ENCODE results near the gene UQCRC1. TPM values are rescaled to one million over a fixed set of nuclear protein-coding genes. Genes with fewer than 3 reads are reported as not detected.

The UQCRC1 gene
- total RNA-seq, 1 experiment from 2014 or later = 413 TPM

DNA sequence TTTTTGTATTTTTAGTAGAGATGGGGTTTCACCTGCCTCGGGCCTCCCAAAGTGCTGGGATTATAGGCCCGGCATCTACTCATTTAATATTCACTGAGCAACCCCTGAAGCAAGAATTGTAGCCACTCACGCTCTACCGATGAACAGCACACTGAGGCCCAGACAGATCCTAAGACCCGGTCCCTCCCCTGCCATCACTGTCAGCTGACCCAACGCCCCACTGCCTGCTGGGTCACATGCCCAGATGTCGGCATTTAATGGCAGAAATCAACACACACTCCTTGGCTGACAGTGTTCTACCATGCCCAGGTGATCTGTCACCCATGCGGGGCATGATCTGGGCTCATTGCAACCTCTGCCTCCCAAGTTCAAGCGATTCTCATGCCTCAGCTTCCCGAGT is 15.3 kb upstream of the UQCRC1 start:
- BruUV-seq (replicated peaks) = no TSS peak
- Mint-ChIP-seq H3K27ac (ENCODE audit: low read depth, unreplicated experiment) (no peak overlapping the region), H3K27me3 (ENCODE audit: insufficient read depth, unreplicated experiment) (no peaks in the 10 kb centered on the region), H3K4me1 (ENCODE audit: insufficient read depth, unreplicated experiment) (peaks cover 5% of the 10 kb centered on the region), H3K36me3 (ENCODE audit: insufficient read depth, unreplicated experiment) (peaks cover 55% of the 10 kb centered on the region), H3K4me3 (ENCODE audit: unreplicated experiment) (no peak overlapping the region), H3K9me3 (ENCODE audit: unreplicated experiment) (no peaks in the 10 kb centered on the region)
- TF ChIP-seq, protein P1, sequence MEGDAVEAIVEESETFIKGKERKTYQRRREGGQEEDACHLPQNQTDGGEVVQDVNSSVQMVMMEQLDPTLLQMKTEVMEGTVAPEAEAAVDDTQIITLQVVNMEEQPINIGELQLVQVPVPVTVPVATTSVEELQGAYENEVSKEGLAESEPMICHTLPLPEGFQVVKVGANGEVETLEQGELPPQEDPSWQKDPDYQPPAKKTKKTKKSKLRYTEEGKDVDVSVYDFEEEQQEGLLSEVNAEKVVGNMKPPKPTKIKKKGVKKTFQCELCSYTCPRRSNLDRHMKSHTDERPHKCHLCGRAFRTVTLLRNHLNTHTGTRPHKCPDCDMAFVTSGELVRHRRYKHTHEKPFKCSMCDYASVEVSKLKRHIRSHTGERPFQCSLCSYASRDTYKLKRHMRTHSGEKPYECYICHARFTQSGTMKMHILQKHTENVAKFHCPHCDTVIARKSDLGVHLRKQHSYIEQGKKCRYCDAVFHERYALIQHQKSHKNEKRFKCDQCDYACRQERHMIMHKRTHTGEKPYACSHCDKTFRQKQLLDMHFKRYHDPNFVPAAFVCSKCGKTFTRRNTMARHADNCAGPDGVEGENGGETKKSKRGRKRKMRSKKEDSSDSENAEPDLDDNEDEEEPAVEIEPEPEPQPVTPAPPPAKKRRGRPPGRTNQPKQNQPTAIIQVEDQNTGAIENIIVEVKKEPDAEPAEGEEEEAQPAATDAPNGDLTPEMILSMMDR (IDR thresholded peaks at IDR 0.05; ENCODE audit: unreplicated experiment) = no peak
- no peak for DNase-seq (ENCODE audit: unreplicated experiment)
- CTCF ChIA-PET = interaction anchor here (0.6 to 3.8 kb wide), 3 partner anchors 9 to 186 kb away, joined by 3 to 16 read pairs (median 3); partner anchors contain the start of gene SLC26A6
- POLR2A ChIA-PET = interaction anchor here (0.6 to 7.4 kb wide), 8 partner anchors 10 to 68 kb away, joined by 3 to 50 read pairs (median 4); partner anchors contain the start of genes PFKFB4, SLC26A6 and UQCRC1
- intact Hi-C loops (cut with micrococcal nuclease) = no loop called here

DNA sequence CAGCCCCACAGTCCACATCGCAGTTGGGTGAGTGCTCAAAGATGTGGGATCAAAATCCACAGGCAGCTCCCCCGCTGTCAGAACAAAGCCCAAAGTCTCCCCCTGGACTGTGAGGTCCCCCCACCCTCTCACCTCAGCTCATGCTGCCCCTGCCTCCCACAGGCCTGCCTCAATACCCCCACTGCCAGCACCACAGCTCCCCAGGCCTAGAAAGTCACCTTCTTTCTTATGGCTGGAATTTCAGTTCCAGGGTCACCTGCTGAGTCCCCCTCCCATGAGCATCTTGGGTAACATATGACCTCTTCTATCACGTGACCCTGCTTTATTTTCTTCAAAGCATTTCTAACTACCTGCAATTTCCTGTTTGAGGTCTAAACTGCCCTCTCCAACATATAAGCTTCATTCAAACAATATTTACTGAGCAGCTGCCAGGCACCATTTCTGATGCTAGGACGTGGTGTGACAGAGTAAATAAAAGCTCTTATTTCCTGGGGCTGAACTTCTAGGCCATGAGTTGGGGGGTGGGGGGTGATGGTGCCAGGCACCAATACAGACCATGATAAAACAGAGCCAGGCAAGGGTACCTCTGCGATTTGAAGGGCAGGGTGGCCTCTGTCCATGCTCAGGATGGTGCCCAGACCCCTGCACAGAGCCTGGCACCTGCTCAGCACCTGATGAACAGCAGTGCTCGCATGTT is 14.6 kb upstream of the UQCRC1 start:
- H3K27me3 Mint-ChIP-seq (ENCODE audit: insufficient read depth, unreplicated experiment) = no peaks in the 10 kb centered on the region
- H3K4me3 Mint-ChIP-seq (ENCODE audit: unreplicated experiment) = no peak overlapping the region
- no TSS peak for BruUV-seq (replicated peaks)
- no peak overlapping the region for H3K27ac Mint-ChIP-seq (ENCODE audit: low read depth, unreplicated experiment)
- H3K9me3 Mint-ChIP-seq (ENCODE audit: unreplicated experiment) = no peaks in the 10 kb centered on the region
- DNase-seq (ENCODE audit: unreplicated experiment) = no peak
- intact Hi-C loops (cut with micrococcal nuclease) = no loop called here
- H3K36me3 Mint-ChIP-seq (ENCODE audit: insufficient read depth, unreplicated experiment) = peaks cover 47% of the 10 kb centered on the region
- H3K4me1 Mint-ChIP-seq (ENCODE audit: insufficient read depth, unreplicated experiment) = peaks cover 5% of the 10 kb centered on the region
- ChIA-PET CTCF (interaction anchor here (0.6 to 3.8 kb wide), 3 partner anchors 12 to 63 kb away, joined by 4 to 16 read pairs (median 8); partner anchors contain the start of gene SLC26A6), POLR2A (interaction anchor here (0.6 to 7.4 kb wide), 9 partner anchors 11 to 130 kb away, joined by 3 to 50 read pairs (median 3); partner anchors contain the start of gene SLC26A6)
- TF ChIP-seq, protein P1 (IDR thresholded peaks at IDR 0.05; ENCODE audit: unreplicated experiment) = no peak

DNA sequence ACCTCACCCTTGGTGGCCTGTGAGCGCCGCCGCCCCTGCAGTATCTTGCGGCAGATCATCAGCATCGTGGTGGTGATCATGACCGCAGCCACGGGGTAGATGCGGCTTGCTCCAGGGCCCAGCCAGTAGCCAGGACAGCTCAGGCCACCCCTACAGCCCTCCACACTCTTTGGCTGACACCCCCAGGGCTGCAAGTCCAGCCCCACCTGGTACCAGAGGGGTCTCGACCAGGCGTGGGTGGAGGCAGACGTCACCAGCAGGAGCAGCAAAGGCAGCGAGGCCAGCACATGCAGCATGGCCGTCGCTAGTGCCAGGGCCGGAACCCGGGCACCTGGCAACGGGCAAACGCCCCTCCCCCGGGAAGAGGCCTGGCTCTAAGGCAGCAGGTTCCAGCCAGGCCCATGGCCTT is 12.0 kb upstream of the UQCRC1 start, which contains the start of gene TMEM89:
Gene TMEM89 (minus strand): TSS at position 309 of the 409 bp plus-strand sequence. CDS start 13 bp downstream, at position 296.
- H3K9me3 Mint-ChIP-seq (ENCODE audit: unreplicated experiment) = no peaks in the 10 kb centered on the region
- intact Hi-C loops (cut with micrococcal nuclease) = no loop called here
- H3K36me3 Mint-ChIP-seq (ENCODE audit: insufficient read depth, unreplicated experiment) = peaks cover 52% of the 10 kb centered on the region
- peaks cover 14% of the 10 kb centered on the region for H3K4me1 Mint-ChIP-seq (ENCODE audit: insufficient read depth, unreplicated experiment)
- no peaks in the 10 kb centered on the region for H3K27me3 Mint-ChIP-seq (ENCODE audit: insufficient read depth, unreplicated experiment)
- peak within 1 kb of the TSS; percentile 96 for H3K27ac Mint-ChIP-seq (ENCODE audit: low read depth, unreplicated experiment)
- ChIA-PET CTCF (interaction anchor here (1.3 kb wide), 1 partner anchor 63 kb away, joined by 4 read pairs; no protein-coding TSS in a partner anchor), POLR2A (interaction anchor here (1.1 to 7.4 kb wide), 2 partner anchors 13 to 23 kb away, joined by 3 to 50 read pairs; partner anchors contain the start of gene SLC26A6)
- no peak for DNase-seq (ENCODE audit: unreplicated experiment)
- TF ChIP-seq, protein P1 (IDR thresholded peaks at IDR 0.05; ENCODE audit: unreplicated experiment) = no peak
- no TSS peak for BruUV-seq (replicated peaks)
- peak within 1 kb of the TSS; percentile 16 for H3K4me3 Mint-ChIP-seq (ENCODE audit: unreplicated experiment)
